Measurements from ENCODE around the gene ZG16.
A peak's percentile ranks its signal among the peaks of the same experiment; 100 is the strongest.
"Not testable (repeated sequence)": the region's sequence is repeated elsewhere in the genome, so short reads cannot be mapped to it uniquely, and the experiment has no call there.

The ZG16 gene

GRCh38 chr16:29756654-29757053 lies 21.4 kb upstream of the ZG16 start:
- TF ChIP-seq, protein P1, sequence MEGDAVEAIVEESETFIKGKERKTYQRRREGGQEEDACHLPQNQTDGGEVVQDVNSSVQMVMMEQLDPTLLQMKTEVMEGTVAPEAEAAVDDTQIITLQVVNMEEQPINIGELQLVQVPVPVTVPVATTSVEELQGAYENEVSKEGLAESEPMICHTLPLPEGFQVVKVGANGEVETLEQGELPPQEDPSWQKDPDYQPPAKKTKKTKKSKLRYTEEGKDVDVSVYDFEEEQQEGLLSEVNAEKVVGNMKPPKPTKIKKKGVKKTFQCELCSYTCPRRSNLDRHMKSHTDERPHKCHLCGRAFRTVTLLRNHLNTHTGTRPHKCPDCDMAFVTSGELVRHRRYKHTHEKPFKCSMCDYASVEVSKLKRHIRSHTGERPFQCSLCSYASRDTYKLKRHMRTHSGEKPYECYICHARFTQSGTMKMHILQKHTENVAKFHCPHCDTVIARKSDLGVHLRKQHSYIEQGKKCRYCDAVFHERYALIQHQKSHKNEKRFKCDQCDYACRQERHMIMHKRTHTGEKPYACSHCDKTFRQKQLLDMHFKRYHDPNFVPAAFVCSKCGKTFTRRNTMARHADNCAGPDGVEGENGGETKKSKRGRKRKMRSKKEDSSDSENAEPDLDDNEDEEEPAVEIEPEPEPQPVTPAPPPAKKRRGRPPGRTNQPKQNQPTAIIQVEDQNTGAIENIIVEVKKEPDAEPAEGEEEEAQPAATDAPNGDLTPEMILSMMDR (IDR thresholded peaks at IDR 0.05; ENCODE audit: control insufficient read depth, insufficient read depth, low read depth, low read length, missing control alignments): no peak
- H3K4me3 ChIP-seq (ENCODE audit: control insufficient read depth, low read depth, low read length): no peak overlapping the region
- DNase-seq (ENCODE audit: low read depth): no peak

GRCh38 chr16:29757086-29757485 lies 21.0 kb upstream of the ZG16 start:
- not testable (repeated sequence) for DNase-seq (ENCODE audit: low read depth); H3K4me3 ChIP-seq (ENCODE audit: control insufficient read depth, low read depth, low read length)

DNA sequence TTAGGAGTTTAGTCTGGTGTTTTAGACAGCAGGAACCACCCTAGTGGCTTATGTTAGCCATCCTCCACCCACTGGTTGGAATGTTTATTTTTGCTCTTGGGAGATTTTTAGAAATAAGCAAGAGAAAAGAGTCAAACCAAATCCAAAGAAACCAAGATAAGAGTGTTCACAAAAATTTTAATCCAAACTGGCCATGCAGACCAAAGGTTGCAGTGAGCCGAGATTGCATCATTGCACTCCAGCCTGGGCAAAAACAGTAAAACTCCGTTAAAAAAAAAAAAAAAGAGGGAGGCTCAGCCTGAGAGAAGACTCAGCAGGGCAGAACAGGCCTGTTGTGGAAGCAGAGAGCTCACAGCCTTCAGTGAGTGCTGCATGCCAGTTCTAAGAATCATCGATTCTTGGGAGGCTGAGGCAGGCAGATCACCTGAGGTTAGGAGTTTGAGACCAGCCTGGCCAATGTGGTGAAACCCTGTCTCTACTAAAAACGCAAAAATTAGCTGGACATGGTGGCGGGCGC lies 20.0 kb upstream of the ZG16 start:
- TF ChIP-seq, protein P1 (IDR thresholded peaks at IDR 0.05; ENCODE audit: control insufficient read depth, insufficient read depth, low read depth, low read length, missing control alignments): peak; percentile 30
- no peak overlapping the region for H3K4me3 ChIP-seq (ENCODE audit: control insufficient read depth, low read depth, low read length)
- DNase-seq (ENCODE audit: low read depth): peak; percentile 59

DNA sequence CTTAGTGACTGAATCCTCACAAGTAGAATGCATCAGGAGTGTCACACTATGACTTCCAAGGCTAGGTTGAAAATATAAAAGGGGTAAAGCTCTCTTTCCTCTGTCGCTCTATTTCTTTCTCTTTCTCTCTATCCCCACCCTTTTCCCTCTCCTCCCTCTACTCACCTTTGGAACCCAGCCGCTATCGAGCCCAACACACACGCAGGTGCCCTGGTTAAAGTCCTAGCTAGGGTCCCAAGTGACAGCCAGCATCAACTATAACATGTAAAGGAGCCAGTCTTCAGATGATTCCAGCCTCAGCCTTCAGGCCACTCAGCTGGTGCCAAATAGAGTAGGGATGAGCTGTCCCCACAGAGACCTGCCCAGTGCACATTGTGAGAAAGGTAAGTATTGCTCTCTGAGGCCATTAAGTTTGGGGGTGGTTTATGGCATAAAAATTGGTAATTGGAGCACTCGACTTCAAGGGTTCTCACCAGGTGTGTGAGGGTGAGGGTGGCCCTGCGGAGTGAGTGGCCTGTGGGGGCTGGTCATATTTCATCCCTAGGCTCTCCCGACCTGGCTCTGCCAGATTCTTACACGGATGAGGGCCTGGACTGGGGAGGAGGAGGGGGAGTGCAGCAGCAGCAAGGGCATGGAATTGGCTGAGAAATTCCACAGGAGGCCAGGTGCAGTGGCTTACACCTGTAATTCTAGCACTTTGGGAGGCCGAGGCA lies 17.3 kb upstream of the ZG16 start:
- TF ChIP-seq, protein P1 (IDR thresholded peaks at IDR 0.05; ENCODE audit: control insufficient read depth, insufficient read depth, low read depth, low read length, missing control alignments): no peak
- H3K4me3 ChIP-seq (ENCODE audit: control insufficient read depth, low read depth, low read length): no peak overlapping the region
- no peak for DNase-seq (ENCODE audit: low read depth)

GRCh38 chr16:29761280-29761651 lies 16.8 kb upstream of the ZG16 start:
- H3K4me3 ChIP-seq (ENCODE audit: control insufficient read depth, low read depth, low read length); DNase-seq (ENCODE audit: low read depth): not testable (repeated sequence)

- TF ChIP-seq, protein P1 (IDR thresholded peaks at IDR 0.05; ENCODE audit: control insufficient read depth, insufficient read depth, low read depth, low read length, missing control alignments): no peak
- H3K4me3 ChIP-seq (ENCODE audit: control insufficient read depth, low read depth, low read length): no peak overlapping the region
- no peak for DNase-seq (ENCODE audit: low read depth)
Observed at GRCh38 chr16:29761882-29762281, 16.2 kb upstream of the ZG16 start.

GRCh38 chr16:29763326-29763725 lies 14.7 kb upstream of the ZG16 start:
- TF ChIP-seq, protein P1 (IDR thresholded peaks at IDR 0.05; ENCODE audit: control insufficient read depth, insufficient read depth, low read depth, low read length, missing control alignments): no peak
- H3K4me3 ChIP-seq (ENCODE audit: control insufficient read depth, low read depth, low read length): no peak overlapping the region
- DNase-seq (ENCODE audit: low read depth): no peak

Measured in AG09309 (cell line).